GM12801 (cell line): ENCODE results near the gene SRSF7.

ENCODE experiments used
- TF ChIP-seq, protein P1 (sequence below): IDR thresholded peaks from one replicate; pipeline ENCODE4 v1.5.1; 2011; ENCODE audit warnings: control low read depth; ENCODE audit not compliant: insufficient read length; ENCODE audit errors: extremely low read depth

The SRSF7 gene

DNA sequence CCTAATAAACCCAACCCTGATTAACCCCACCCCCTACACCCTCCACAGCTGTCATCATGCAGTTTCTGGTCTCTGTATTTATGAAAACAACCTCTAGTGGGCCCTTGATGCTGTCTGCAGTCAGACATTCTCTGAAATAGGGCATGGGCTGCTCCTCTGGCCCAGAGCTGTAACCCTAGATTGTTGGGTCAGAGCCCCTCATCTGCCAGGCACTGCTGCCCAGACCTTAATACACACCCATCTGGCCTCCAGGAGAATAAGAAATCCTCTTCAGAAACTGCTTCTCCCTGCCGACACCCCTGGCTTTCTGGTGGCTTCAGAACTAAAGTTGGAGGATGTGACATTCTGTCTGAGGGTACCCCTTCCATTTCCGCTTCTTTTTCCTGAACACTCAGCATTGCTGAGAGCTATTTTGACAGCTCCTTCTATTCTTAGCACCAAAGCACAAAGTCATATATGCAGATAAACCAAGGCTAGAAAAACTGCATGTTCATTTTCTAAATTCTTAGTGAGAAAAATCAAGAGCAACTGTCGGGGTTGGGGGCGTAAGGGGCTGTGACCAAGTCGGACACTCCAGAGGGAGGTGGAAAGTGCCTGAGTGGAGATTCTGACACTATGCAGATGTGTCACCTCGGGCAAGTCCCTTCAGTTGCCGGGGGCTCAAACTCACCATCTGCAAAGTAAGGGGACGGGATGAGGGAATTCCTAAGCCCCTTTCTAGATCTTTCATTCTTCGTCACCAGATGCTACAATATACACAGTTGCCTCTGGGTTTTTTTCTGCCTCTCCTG is 28.7 kb downstream of the SRSF7 start:
- TF ChIP-seq, protein P1, sequence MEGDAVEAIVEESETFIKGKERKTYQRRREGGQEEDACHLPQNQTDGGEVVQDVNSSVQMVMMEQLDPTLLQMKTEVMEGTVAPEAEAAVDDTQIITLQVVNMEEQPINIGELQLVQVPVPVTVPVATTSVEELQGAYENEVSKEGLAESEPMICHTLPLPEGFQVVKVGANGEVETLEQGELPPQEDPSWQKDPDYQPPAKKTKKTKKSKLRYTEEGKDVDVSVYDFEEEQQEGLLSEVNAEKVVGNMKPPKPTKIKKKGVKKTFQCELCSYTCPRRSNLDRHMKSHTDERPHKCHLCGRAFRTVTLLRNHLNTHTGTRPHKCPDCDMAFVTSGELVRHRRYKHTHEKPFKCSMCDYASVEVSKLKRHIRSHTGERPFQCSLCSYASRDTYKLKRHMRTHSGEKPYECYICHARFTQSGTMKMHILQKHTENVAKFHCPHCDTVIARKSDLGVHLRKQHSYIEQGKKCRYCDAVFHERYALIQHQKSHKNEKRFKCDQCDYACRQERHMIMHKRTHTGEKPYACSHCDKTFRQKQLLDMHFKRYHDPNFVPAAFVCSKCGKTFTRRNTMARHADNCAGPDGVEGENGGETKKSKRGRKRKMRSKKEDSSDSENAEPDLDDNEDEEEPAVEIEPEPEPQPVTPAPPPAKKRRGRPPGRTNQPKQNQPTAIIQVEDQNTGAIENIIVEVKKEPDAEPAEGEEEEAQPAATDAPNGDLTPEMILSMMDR, result no peak

DNA sequence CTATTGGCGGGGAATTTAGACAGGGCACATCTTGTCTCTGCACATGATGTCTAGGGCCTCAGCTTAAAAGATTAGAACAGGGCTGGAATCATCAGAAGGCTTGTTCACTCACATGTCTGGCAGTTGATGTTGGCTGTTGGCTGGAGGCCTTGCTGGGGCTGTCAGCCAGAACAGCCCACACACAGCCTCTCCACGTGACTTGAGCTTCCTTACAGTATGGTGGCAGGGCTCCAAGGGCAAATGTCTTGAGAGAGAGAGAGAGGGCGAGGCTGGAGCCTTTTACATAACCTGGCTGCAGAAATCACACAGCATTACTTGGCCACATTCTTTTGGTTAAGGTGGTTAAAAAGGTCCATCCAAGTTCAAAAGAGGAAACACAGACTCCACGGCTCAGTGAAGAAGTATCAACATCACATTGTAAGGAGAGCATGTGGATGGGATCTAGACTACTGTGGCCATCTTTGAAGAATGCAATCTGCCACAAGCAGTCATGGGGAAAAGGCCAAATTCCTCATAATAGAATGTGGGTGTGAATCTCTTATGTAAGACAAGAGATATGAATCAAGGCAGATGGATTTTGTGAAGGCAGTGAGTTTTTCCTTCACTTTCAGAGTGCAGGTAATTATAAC is 30.4 kb downstream of the SRSF7 start:
- TF ChIP-seq, protein P1, result no peak

DNA sequence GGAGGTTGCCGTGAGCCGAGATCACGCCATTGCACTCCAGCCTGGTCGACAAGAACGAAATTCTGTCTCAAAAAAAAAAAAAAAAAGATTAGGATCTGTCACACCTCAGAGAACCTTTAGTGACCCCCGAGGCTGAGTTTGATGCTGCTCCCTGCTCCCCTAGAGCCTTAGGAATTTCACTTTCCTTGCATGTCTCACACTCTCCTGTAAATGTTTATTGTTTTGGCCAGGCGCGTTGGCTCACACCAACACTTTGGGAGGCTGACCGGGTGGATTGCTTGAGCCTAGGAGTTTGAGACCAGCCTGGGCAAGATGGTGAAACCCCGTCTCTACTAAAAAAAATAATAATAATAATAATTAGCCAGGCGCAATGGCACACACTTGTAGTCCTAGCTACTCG is 31.5 kb downstream of the SRSF7 start:
- TF ChIP-seq, protein P1, result no peak

DNA sequence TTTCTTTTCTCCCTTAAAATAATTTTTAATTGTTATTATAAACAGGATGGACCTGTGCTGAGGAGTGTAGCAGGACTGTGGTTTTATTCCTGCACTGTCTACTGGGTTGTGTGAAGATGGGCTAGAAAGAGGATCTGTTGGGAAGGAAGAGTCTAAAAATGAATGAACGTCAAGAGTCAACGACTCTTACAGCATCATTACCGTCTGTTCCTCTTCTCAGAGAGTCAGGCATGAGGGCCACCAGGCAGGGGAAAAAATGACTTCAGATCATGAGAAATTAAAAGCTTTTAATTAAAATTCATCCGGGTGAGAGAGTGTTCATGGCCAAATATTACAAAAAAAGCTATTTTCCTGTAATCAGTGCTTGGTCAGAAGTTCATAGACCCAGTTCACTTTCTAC is 32.6 kb downstream of the SRSF7 start:
- TF ChIP-seq, protein P1, result no peak

DNA sequence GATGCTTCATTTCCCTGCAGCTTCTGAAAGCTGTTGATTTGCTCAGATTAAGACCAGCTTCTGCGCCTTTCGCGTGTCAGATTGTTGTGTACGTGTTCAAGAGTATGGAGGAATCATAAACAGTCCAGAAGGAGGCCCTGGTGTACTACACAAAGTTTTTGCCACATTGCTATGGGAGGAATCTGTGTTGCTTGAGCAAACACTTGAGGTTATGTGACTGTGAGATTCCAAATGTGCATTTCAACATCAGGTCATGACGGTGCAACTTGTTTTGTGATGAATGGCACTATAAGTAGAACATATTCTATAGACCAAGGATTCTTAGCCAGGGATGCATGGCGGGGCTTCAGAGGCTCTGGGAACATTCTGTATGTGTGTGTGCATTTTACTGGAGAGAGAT is 35.0 kb downstream of the SRSF7 start:
- TF ChIP-seq, protein P1, result no peak

DNA sequence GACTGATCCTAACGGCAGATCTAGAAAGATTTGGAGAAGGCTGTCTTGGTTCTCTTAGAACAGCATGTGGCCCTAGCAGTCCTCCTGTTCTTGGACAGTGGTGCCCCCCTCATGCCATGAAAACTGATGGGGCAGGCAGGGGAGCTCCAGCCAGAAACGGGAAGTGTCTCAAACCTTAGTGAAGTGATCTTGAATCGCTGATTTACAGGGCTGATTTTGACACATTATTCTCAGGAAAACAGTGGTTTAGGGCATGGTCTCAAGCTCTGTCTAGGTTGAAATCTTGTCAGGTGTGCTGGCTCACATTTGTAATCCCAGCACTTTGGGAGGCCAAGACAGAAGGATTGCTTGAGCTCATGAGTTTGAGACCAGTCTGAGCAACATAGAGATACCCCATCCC is 37.8 kb downstream of the SRSF7 start:
- TF ChIP-seq, protein P1, result no peak

DNA sequence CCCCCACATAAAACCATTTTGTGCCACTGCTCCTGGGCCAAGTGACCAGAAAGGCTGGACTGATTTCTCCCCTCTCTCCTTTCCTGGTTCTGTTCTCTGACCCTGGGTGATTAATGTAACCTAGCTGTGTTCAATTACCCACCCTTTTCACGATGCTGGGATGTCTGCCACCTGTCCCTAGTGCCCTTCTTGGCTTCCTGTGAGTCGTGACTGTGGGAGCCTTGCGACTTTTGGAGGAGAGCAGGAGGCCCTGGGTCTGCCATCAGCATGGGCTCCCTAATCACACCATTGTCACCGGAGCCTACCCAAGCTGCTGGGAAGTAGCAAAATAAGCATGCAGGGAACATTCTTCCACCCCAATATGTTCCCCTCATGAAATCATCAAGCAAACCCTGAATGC is 38.3 kb downstream of the SRSF7 start:
- TF ChIP-seq, protein P1, result no peak
